GM19467 (cell line): ENCODE data around the gene OR52E6.
A peak's percentile ranks its signal among the peaks of the same experiment; 100 is the strongest.

Experiments
- ATAC-seq: cut with Tn5 transposase; IDR thresholded peaks from one replicate; pipeline ENCODE4 v1.9.1; 2021; ENCODE audit warnings: mild to moderate bottlenecking, moderate library complexity; ENCODE audit not compliant: unreplicated experiment

The OR52E6 gene

DNA sequence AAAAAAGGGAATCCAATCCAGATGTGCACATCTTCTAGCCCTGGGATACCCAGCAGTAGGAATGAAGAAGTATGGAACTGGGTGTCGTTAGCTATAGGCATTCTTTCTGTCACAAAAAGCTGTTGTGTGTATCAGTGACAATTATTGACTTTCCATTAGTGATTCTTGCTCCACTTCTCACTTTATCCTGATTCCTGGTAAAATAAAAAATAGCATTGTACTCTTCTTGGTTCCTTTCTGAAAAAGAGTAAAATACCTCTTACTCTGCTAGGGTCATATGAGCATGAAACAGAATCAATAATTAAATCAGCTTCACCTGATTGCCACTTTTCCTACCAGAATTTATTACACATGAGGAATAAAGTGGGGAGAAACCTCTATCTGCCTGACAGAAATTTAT lies at the start of gene OR52E6:
TSS of gene OR52E6 (minus strand) at position 101 of the 400 bp plus-strand sequence. CDS start at position 101, 0 bp downstream.
- ATAC-seq = no peak

DNA sequence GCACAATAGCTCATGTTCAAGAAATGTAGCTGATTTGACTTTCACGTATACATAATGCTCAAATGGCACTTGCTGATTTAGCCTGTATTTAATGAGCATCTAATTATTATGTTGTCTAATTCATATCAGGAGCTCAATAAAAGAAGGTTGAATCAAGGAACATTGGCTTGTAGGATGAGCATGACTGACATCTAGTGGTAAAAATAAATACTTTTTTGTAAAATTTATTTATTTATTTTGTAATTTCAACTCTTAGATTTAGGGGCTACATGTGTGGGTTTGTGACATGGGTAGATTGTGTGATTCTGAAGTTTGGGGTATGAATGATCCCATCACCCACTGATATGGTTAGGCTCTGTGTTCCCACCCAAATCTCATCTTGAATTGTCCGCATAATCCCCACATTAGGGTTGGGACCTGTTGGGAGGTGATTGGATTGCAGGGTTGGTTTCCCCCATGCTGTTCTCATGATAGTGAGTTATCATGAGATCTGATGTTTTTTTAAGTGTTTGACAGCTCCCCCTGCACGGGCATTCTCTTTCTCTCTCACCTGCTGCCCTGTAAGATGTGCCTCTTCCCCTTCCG lies 49.6 kb upstream of the OR52E6 start:
- ATAC-seq = no peak

DNA sequence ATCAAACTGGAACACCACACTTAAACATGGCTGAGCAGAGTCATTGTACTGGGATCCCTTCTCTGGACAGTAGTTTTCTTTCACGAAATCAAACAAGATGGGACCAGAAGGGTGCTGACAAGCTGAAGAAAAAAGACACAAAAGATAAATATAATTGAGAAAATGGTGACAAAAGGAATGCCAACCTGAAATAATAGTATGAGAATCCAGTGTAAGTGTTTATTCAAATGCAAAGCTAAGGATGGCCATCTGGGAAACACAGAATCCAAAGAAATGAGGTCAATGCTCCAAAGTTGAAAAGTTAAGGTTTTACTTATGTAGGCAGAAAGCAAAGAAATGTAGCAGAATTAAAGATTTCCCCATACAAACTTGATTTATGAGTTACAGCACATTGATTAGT lies 46.0 kb upstream of the OR52E6 start:
- ATAC-seq = no peak

DNA sequence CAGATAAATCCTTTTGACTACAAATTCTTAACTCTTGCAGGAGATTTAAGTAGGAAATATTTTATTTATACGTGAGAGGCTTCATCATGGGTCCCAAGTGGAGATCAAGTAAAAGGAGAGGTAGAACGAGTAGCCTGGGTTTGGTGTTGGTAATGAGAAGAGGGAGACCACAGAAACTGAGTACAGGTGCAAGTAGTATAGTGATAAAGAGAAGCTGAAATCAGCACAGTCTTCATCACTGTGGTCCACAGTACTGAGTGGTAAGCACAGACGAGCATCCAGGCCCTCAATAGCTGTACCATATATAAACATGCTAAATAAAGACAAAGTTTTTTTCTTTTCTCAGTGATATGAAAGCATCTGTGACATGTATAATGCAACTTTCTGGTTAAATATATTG lies 45.5 kb upstream of the OR52E6 start:
- no peak for ATAC-seq

DNA sequence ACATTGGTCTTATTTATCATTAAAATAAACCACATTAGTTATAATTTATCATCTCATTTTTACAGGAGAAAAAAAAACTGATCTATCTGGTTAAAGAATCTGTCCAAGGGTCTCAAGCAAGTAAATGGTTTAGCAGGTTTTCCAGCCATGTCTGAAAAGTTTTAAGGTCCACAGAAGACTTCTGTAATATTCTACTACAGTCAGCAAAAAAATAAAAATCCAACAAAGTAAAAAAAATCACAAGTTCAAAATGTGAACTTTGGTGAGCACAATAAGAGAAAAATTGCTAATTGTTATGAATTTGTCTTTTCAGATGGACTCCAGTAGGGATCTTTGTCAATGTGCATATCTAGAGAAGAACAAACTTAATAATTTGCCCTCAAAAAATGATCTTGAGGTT lies 40.1 kb upstream of the OR52E6 start:
- ATAC-seq = no peak

DNA sequence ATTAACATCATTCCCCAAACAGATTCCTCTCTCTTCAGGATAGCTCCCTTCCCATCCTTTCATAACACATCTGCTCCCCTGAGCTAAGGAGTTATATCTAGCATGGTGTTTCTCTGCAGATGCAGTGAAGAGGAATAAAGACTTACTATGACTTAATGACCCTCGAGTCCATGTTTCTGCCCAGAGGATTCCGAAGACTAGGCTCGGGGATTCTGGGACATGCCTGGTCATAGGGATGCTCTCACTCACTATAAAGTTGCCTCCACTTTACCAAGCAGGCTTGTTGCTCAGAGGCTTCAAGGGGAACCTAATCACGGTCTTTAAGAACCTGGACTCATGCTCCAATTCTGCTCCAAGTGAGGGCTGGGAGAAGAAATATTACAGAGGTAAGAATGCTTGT lies 38.6 kb upstream of the OR52E6 start, which contains the start of gene OR52E4:
TSS of gene OR52E4 (plus strand) at position 301 of the 400 bp plus-strand sequence. CDS start 3,664 bp downstream, outside the sequence.
- ATAC-seq = no peak

DNA sequence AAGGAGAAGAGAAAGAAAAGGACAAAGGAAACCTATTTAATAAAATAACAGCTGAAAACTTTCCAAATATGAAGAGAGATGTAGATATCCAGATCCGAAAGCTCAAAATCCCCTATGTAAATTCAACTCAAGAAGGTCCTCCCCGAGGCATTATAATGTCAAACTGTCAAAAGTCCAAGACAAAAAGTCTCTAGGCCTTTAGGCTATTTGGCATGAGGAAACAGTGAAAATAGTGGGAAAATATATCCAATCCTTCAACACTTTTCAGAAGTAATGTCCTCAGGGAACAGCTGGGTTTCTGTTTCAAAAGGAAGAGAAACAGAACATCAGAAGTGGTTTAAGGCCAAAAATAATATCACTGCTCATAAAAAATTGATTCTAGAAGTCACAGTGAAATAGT lies 36.9 kb upstream of the OR52E6 start:
- no peak for ATAC-seq

DNA sequence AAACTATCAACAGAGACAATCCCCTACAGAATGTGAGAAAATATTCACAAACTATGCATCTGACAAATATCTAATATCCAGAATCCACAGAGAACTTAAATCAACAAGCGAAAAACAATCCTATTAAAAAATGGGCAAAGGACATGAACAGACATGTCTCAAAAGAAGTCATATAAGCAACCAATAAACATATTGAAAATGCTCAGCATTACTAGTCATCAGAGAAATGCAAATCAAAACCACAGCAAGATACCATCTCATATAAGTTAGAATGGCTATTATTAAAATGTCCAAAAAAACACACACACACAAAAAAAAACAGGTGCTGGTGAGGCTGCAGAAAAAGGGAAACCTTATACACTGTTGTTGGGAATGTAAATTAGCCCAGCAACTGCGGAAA lies 24.1 kb upstream of the OR52E6 start:
- no peak for ATAC-seq

DNA sequence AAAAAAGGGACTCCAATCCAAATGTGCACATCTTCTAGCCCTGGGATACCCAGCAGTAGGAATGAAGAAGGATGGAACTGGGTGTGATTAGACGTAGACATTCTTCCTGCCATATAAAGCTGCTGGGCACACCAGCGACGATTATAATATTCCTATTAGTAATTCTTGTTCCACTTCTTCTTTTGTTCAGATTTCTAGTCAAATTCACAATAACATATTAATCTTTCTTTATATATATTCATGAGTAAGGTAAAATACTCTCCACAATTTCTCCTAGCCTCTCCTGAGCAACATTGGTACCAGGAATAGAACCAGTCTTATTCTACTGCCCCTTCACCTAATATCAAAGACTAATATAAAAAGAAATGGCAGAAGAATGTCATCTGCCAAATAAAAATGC lies 15.9 kb upstream of the OR52E6 start, which contains the start of gene OR52E8:
TSS of gene OR52E8 (minus strand) at position 101 of the 400 bp plus-strand sequence. CDS start at position 101, 0 bp downstream.
- no peak for ATAC-seq

DNA sequence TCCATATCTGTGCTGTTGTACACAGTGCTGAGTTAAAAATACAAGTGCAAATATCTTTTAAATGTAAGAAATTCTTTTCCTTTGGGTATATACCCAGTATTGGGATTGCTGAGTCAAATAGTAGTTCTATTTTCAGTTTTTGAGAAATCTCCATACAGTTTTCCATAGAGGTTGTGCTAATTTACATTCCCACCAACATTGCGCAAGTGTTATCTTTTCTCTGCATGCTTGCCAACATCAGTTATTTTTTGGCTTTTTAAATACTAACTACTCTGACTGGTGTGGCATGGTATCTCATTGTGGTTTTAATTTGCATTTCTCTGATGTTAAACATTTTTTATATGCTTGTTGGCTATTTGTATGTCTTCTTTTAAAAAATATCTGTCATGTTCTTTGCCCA lies 9.3 kb upstream of the OR52E6 start:
- no peak for ATAC-seq

DNA sequence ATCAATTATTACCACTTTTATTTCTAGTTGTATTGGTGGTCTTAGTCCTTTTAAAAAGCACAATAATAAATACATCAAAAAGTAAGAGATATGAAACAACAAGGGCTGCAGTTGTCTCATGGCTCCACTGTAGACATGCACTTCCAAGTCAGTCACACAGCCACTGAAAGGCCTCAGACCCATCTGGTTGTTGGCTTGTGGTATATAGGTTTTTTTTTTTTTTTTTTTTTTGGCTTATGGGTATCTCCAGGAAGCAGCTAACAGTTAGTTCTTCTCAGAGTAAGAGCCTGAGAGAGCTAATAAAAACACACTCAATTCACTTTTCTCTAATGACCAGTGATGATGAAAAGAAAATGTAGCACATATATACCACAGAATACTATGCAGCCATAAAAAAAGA lies 6.0 kb upstream of the OR52E6 start:
- ATAC-seq = no peak

DNA sequence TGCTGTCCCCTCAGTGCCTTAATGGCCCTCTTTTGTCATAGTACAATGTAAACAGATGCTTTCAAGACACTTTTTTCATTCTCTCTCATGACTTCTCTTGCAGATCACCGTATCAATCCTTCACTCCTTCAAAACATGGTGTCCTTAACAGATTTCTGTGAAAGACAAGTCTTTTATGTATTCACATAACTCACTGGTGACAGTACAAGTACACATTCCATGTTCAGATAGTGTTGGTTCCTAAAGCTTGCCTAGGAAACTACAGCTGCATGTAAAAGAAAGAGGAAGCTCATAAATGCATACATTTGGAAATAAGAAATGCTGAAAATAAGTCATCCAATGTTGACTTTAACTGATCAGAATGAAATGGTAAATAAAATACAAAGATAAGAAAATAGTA lies 5.0 kb upstream of the OR52E6 start:
- ATAC-seq = no peak

DNA sequence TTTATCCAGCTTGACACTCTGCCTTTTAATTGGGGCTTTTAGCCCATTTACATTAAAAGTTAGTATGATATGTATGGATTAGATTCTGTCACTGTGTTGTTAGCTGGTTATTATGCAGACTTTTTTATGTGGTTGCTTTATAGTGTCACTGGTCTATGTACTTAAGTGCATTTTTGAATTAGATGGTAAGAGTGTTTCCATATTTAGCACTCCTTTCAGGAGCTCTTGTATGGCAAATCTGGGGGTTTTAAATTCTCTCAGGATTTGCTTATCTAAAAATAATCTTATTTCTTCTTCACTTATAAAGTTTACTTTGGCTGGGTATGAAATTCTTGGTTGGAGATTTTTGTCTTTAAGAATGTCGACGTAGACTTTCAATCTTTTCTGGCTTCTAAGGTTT lies 4.0 kb downstream of the OR52E6 start:
- ATAC-seq = no peak

DNA sequence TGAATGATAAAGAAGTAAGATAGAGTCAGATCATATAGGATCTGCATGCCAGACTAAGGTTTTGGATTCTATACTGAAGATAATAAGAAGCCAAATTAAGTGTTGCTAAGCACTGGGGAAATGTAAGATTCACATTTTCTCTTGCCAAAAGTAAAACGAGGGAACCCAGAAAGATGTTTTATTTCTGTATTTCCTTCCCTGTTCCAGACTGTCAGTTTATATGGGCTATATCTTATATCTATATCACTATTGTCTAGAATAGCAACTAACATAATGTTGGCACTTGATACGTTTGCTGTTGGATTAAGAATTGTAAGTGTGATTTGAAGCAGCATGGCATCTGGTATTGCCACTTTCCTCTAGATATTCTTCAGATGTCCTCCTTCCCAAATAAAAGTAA lies 8.3 kb downstream of the OR52E6 start:
- no peak for ATAC-seq

DNA sequence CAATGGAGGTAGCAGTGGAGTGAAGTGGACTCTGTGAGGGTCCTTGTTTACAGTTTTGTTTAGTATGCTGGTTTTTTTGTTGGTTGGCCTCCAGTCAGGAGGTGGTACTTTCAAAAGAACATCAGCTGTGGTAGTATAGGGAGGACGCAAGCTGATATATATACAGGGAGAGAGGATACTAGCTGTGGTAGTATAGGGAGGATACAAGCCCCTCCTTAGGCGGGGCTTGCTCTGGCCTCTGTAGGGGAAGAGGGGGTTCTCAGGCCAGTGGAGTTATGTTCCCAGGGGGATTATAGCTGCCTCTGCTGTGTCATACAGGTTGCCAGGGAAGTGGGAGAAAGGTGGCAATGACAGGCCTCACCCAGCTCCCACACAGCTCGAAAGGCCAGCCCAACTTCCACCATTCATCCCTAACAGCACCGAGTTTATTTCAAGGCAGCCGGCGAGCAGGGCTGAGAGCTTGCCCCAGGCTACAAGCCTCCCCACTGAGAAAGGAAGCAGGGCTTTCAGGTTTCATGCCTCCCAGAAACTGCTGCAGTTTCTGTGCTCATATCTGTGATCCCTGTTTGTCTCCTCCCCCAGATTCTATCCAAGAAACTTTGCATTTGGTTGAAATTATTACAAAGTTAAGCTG lies 10.4 kb downstream of the OR52E6 start:
- ATAC-seq = no peak

DNA sequence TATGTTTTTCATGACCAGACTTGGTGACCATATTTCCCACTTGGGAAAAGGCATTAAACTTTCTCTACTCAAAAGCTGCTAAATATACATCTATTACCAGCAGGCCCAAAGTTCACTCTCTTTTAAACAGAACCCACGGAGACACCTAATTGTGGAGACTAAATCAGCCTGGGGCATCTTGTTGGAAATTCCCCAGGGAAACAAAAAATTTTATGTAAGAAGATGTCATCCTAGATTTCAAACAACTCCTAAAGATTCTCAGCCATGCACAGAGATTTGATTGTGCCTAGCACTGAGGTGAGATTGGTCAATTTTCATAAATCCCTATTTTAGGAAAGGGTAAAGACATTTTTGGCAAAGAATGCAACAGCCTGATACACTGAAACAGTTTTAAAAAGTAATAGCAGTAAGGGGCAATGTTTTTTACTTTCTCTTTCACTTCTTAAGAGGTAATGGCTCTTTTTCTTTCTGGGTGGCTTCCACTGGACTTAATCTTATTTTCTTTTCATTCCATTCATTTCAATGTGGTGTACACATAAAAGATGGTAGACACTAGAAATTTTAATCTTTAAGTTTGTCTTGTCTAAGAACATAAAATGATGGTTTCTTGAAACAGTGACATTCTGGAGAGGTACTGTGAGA lies 23.3 kb downstream of the OR52E6 start:
- peak; percentile 49 for ATAC-seq

DNA sequence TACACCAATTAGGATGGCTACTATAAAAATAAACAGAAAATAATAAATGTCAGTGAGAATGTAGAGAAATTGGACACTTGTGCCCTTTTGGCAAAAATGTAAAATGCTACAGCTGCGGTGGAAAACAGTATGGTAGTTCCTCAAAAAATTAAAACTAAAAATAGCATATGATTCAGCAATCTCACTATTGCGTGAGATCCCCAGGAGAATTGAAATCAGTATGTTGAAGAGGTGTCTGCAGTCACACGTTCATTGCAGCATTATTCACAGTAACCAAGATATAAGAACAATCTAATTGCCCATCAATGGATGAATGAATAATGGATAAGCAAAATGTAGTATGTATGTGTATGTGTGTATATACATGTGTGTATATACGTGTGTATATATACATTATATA lies 26.2 kb downstream of the OR52E6 start:
- ATAC-seq = no peak

DNA sequence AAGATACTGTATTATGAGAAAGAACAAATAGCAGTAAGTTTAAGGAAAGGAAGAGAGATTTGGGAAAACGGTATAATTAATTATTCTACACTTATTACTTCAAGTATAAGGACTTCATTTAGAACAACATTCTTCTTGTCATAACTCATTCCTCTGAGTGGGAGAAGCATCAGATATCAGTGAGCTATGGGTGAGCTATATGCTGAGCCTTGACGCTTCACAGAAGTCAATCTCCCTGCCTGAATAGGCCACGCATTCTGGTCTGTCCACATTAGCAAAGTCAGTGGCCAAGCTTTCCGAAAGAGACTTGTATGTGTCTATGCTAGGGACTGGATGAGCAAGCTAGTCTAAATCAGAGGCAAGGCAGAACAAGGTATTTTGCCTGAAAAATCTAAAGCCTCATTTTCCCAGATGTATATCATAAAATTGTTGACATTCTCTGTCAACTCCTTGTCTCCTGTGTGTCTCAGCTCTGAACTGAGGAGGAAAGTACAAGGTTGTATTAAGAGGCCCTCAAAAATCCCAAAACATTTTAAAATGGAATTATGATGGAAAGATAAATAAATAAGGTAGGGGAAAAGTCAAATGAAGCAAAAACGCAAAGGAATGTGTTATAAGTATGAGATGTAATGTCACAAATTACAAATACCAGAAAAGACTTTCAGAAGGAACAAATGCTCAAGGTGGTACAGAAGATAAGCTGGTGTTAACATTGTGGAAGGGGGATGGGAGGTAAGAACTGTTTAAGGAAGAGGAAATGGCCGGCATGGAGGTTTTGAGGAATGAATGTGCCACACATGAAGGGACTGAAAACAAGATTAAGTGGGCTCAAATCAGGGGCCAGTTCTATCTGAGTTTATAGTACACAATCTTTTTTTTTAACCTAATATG lies 31.5 kb downstream of the OR52E6 start:
- ATAC-seq = no peak

DNA sequence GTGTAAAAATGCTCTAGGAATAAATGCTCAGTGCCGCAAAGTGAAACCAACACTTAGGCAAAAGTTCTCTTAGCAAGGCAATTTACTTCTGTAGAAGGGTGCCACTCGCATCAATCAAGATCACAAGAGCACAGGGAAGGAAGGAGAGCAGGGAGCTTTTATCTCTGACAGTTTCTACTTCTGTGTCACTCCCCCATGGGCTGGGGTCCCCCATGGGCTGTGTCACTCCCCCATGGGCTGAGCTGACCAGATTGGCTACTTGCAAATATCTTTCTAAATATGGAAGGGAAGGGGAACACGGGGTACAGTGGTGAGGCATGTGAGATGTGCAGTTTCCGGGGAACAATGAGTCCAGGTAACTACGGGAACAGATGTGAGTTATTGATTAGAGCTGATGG lies 32.6 kb downstream of the OR52E6 start:
- ATAC-seq = peak; percentile 14

DNA sequence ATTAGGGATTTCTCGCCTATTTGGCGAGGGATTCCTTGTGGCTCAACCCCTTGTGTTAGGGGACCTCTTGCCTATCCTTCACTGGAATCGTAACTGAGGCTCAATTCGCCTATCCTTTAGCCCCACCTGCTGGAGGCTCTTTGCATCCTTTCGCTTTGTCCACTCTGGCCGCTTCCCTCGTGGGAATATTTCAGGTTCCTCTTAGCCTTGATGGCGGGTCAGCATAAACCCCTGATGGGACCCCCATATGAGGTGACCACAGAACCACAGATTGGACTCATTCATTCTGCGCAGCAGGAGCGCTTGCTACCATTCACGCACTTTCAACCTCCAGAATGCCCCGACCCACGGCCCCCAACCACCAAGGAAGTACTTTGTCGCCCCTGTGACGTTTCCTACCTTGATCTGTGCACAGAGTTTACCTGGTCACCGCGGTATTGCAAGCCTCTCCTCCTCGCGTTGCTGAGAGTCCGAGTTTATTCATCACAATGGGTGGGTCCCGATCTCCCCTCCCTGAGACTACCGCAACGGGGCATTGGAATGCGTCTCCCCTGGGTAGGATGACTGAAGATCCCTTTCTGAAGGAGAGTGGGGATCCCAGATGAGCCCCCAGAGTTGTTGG lies 33.1 kb downstream of the OR52E6 start, which contains the start of gene OR52N2:
TSS of gene OR52N2 (plus strand) at position 425 of the 622 bp plus-strand sequence. CDS start 11,412 bp downstream, outside the sequence.
- ATAC-seq = peak; percentile 91

DNA sequence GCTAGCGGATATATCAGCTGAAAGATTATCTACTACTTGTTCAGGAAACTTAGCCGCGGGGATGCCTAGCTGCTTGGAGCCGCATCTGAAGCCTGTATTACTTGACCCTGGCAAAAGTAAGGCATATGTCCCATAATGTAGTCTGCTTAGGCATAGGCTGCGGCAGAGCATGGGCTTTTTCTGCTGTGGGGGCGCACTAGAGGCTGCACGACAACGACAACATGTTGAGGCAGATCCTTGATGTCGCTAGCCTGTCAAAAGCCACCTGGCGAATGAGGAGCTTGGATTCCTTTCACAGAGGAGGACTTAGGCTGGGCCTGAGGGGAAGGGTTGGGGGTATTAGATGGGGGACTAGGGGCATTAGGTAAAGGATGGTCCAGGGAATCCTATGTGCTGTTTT lies 34.1 kb downstream of the OR52E6 start:
- no peak for ATAC-seq
